Right cardiac atrium (tissue), 5 donors: ENCODE data around the gene RYR2. TPM values are rescaled to one million over a fixed set of nuclear protein-coding genes. Genes with fewer than 3 reads are reported as not detected.

Experiments
- ATAC-seq, 2 donors: fragments of 200-7000 bp; cut with Tn5 transposase; one replicate each; pipeline versions ENCODE4 v1.8.0 to v1.9.1; 2020; ENCODE audit warnings: moderate library complexity in 2 of 2, mild to moderate bottlenecking in 1 of 2
- DNase-seq, 3 donors: peaks; one replicate each; pipeline ENCODE4 v3.0.0-alpha.2; 2020
- H3K27ac ChIP-seq: one replicate; pipeline ENCODE4 v1.5.1; 2013; ENCODE audit warnings: mild to moderate bottlenecking, low read length, control low read depth, moderate library complexity
- H3K27me3 ChIP-seq: one replicate; pipeline ENCODE4 v1.6.1; 2013; ENCODE audit not compliant: control insufficient read depth, insufficient read depth
- H3K4me1 ChIP-seq: one replicate; pipeline ENCODE4 v1.6.1; 2013; ENCODE audit warnings: low read length; ENCODE audit not compliant: control insufficient read depth, insufficient read depth
- H3K4me3 ChIP-seq: one replicate; pipeline ENCODE4 v1.5.1; 2013; ENCODE audit warnings: low read length, control low read depth
- H3K9me3 ChIP-seq: one replicate; pipeline ENCODE4 v1.6.1; 2013; ENCODE audit warnings: low read length; ENCODE audit not compliant: control insufficient read depth
- WGBS: extraction: QIAGEN DNeasy Blood & Tissue Kit; methylation state at CpG from one replicate; pipeline ENCODE4 v1.1.7; 2013; 5-methylcytosine and 5-hydroxymethylcytosine counted together
- intact Hi-C, 4 donors: fragments of 100-400 bp; cut with DNase I; formaldehyde crosslinking; loops; one replicate each; pipeline versions ENCODE4 v1.11.0 to v1.14.0; 2022 to 2023
- long read RNA-seq, 4 donors: library from polyadenylated mRNA; unstranded; transcript quantifications; one replicate each; pipeline ENCODE4 v2.0.0, GENCODE V29; 2020 to 2021
- polyA plus RNA-seq: library from polyadenylated mRNA; stranded (reverse); fragments of 200-250 nt; gene quantifications from one replicate; pipeline ENCODE4 v1.2.3, GENCODE V29; 2013
- total RNA-seq, 4 donors: library from RNA; stranded (reverse); fragmentation: NEBNext Ultra II Directional; extraction: Animal tissue kit (Norgen Biotek cat#: 25700); gene quantifications; one replicate each; pipeline ENCODE4 v1.2.1, GENCODE V29; 2021
- donor health status: healthy with polysubstance abuse.
- donor health status: DM: no; HTN: yes; CAD: no.
- donor health status: DM: no; HTN: no; CAD: no.
- donor health status: DM: no; HTN: yes; CAD: no; lungs with severe emphysema.
- donor health status: DM: yes; HTN: yes; CAD: no.

Gene RYR2
- total RNA-seq (100 to 1,000 TPM; 479 to 716 (median 511) TPM), polyA plus RNA-seq (166 TPM)
- long read RNA-seq, donor 1, partial matches to known transcripts: 462 of 607 reads
- long read RNA-seq, donor 1, other reads (novel, unspliced or antisense): 145 of 607 reads
- long read RNA-seq, donor 2, partial matches to known transcripts: 43 of 66 reads
- long read RNA-seq, donor 2, other reads (novel, unspliced or antisense): 23 of 66 reads
- long read RNA-seq, donor 3, partial matches to known transcripts: 660 of 788 reads
- long read RNA-seq, donor 3, other reads (novel, unspliced or antisense): 128 of 788 reads
- long read RNA-seq, donor 4, partial matches to known transcripts: 42 of 65 reads
- long read RNA-seq, donor 4, other reads (novel, unspliced or antisense): 23 of 65 reads

- intact Hi-C loops: loop anchor here in 1 of 4 donors (2.0 kb wide), 1 partner anchor 43 kb away; no protein-coding TSS in a partner anchor
- Histone ChIP-seq H3K4me1 (no peaks in the 10 kb centered on the region), H3K4me3 (peak within 1 kb of the TSS; percentile 54), H3K27ac (peak within 1 kb of the TSS; percentile 83), H3K27me3 (no peaks in the 10 kb centered on the region), H3K9me3 (no peaks in the 10 kb centered on the region)
- ATAC-seq: peak; percentile 68 to 69
- DNase-seq: peak; percentile 28 to 77 (median 74)
- WGBS: 2% methylated on average over 87 of the region's 87 CpGs
Measured at GRCh38 chr1:237041795-237042525, at the start of gene RYR2. RYR2 (plus strand) TSS chr1:237042184; CDS start chr1:237042522, 338 bp downstream.

GRCh38 chr1:236992449-236992848 lies 49.5 kb upstream of the RYR2 start:
- Histone ChIP-seq H3K27ac (no peak overlapping the region), H3K4me1 (peaks cover 7% of the 10 kb centered on the region), H3K9me3 (no peaks in the 10 kb centered on the region), H3K27me3 (no peaks in the 10 kb centered on the region), H3K4me3 (no peak overlapping the region)
- intact Hi-C loops: no loop called here
- ATAC-seq (no peak), DNase-seq (no peak)
- 80% methylated on average over 8 of the region's 8 CpGs for WGBS

DNA sequence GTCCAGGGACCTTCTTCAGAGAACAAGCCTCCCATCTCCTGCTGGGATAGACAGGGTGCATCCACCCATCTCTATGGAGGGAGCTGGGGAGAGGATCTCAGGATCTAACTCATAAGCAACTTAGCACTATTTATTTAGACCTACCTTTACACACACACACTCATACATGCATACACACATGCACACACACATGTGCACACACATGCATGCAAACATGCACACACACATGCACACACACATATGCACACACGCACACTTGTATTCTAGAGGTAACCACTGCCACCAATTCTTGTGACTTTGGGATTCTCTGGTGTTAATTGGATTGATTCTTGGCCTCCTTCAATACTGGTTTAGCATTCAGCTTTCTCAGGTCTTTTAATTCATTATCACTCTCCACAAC lies 47.5 kb upstream of the RYR2 start:
- no peak for ATAC-seq
- H3K27ac ChIP-seq: no peak overlapping the region
- no peak for DNase-seq
- intact Hi-C loops: no loop called here
- 88% methylated on average over 1 of the region's 1 CpG for whole genome bisulfite sequencing
- H3K9me3 ChIP-seq: no peaks in the 10 kb centered on the region
- no peaks in the 10 kb centered on the region for H3K27me3 ChIP-seq
- peaks cover 7% of the 10 kb centered on the region for H3K4me1 ChIP-seq
- H3K4me3 ChIP-seq: no peak overlapping the region

DNA sequence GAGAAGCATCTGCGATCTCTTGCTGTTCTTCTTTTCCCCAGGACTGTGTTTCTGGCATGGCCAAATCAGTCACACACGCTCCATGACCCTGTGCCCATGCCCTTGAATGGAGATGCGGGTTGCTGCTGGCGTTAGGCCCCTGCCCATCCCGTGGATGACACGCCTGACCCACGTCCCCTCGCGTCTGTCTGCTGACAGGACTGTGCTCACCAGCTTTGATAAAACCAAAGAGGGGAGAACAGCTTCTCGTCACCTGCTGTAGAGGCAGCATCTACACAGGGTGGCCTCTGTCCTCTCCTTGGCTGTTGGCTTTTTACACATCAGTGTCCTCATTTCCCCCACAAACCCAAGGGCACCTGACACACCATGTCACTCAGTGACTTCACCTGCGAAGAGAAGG lies 44.6 kb upstream of the RYR2 start:
- peak overlapping the region; percentile 90 for H3K27ac ChIP-seq
- WGBS: 59% methylated on average over 11 of the region's 11 CpGs
- no peak overlapping the region for H3K4me3 ChIP-seq
- intact Hi-C loops: no loop called here
- DNase-seq (peak; percentile 75 to 92 (median 83)), ATAC-seq (peak; percentile 94 to 95)
- no peaks in the 10 kb centered on the region for H3K27me3 ChIP-seq
- H3K4me1 ChIP-seq: peaks cover 7% of the 10 kb centered on the region
- no peaks in the 10 kb centered on the region for H3K9me3 ChIP-seq

GRCh38 chr1:236997882-236998281 lies 44.1 kb upstream of the RYR2 start:
- no peaks in the 10 kb centered on the region for H3K27me3 ChIP-seq
- intact Hi-C loops: loop anchor here in 1 of 4 donors (2.0 kb wide), 1 partner anchor 45 kb away; the partner anchor contains the start of gene RYR2
- peak; percentile 46 to 74 (median 68) for DNase-seq
- H3K9me3 ChIP-seq: no peaks in the 10 kb centered on the region
- H3K4me1 ChIP-seq: peaks cover 7% of the 10 kb centered on the region
- H3K27ac ChIP-seq: peak overlapping the region; percentile 90
- 59% methylated on average over 12 of the region's 12 CpGs for WGBS
- peak; percentile 83 to 87 for ATAC-seq
- H3K4me3 ChIP-seq: no peak overlapping the region

- WGBS: 61% methylated on average over 3 of the region's 3 CpGs
- Histone ChIP-seq H3K27ac (peak overlapping the region; percentile 90), H3K4me1 (peaks cover 7% of the 10 kb centered on the region), H3K9me3 (no peaks in the 10 kb centered on the region), H3K27me3 (no peaks in the 10 kb centered on the region), H3K4me3 (no peak overlapping the region)
- peak; percentile 17 to 44 for ATAC-seq
- peak in 2 of 3 donors; percentile 46 to 56 for DNase-seq
- intact Hi-C loops: loop anchor here in 1 of 4 donors (2.0 kb wide), 1 partner anchor 44 kb away; the partner anchor contains the start of gene RYR2
Measured at GRCh38 chr1:236998546-236998945, 43.4 kb upstream of the RYR2 start.

DNA sequence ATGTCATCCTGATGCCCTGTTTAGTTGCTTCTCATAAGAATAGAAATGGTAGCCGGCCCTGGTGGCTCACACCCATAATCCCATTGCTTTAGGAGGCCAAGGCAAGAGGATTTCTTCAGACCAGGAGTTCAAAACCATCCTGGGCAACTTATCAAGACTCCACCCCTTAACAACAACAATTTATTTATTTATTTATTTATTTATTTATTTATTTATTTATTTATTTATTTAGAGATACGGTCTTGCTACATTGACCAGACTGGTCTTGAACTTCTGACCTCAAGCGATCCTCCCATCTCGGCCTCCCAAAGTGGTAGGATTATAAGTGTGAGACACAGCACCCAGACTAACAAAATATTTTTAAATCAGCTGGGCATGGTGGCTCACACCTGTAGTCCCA lies 41.8 kb upstream of the RYR2 start:
- WGBS: 94% methylated on average over 4 of the region's 4 CpGs
- no peaks in the 10 kb centered on the region for H3K27me3 ChIP-seq
- intact Hi-C loops: no loop called here
- H3K4me3 ChIP-seq: no peak overlapping the region
- H3K27ac ChIP-seq: no peak overlapping the region
- peaks cover 7% of the 10 kb centered on the region for H3K4me1 ChIP-seq
- DNase-seq (no peak), ATAC-seq (no peak)
- H3K9me3 ChIP-seq: no peaks in the 10 kb centered on the region

- WGBS: 71% methylated on average over 8 of the region's 8 CpGs
- intact Hi-C loops: no loop called here
Measured at GRCh38 chr1:237003516-237003915, 38.5 kb upstream of the RYR2 start.

GRCh38 chr1:237004116-237004515 lies 37.9 kb upstream of the RYR2 start, which contains the start of gene MT1HL1:
MT1HL1 (minus strand) TSS chr1:237004441; CDS start chr1:237004372, 69 bp downstream.
- no peak within 1 kb of the TSS for H3K27ac ChIP-seq
- 91% methylated on average over 18 of the region's 18 CpGs for WGBS
- ATAC-seq (no peak), DNase-seq (no peak)
- intact Hi-C loops: no loop called here
- H3K27me3 ChIP-seq: no peaks in the 10 kb centered on the region
- peaks cover 5% of the 10 kb centered on the region for H3K4me1 ChIP-seq
- no peak within 1 kb of the TSS for H3K4me3 ChIP-seq
- no peaks in the 10 kb centered on the region for H3K9me3 ChIP-seq

More at GRCh38 chr1:237003516-237003915, 38.5 kb upstream of the RYR2 start:
- ATAC-seq (no peak), DNase-seq (no peak)
- Histone ChIP-seq H3K9me3 (no peaks in the 10 kb centered on the region), H3K4me3 (no peak overlapping the region), H3K27me3 (no peaks in the 10 kb centered on the region), H3K4me1 (peaks cover 5% of the 10 kb centered on the region), H3K27ac (no peak overlapping the region)

DNA sequence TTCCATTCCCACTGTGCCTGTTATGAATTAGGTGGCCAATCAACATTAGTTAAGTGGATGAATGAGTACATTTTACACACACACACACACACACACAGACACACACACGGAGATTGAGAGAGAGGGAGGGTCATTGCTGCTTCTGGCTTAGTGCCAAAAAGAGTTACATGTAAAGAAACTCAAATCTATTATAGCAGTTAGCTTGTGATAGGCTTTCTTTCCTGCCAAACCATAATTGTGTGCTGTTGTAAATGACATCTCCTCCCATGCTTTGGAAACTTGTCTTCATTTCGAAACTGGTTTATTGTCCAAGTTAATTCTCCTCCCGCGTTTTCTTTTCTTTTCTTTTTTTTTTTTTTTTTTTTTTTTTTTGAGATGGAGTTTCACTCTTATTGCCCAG lies 36.3 kb upstream of the RYR2 start:
- Histone ChIP-seq H3K9me3 (no peaks in the 10 kb centered on the region), H3K4me3 (no peak overlapping the region), H3K4me1 (peaks cover 5% of the 10 kb centered on the region), H3K27me3 (no peaks in the 10 kb centered on the region), H3K27ac (no peak overlapping the region)
- ATAC-seq (no peak), DNase-seq (no peak)
- WGBS: 51% methylated on average over 4 of the region's 4 CpGs
- intact Hi-C loops: no loop called here
